HepG2 (cell line): ENCODE data around the gene DHX16. TPM values are rescaled to one million over a fixed set of nuclear protein-coding genes. Genes with fewer than 3 reads are reported as not detected.

ENCODE experiments used
- BHLHE40 ChIP-seq: IDR thresholded peaks from 2 replicates; pipeline ENCODE4 v1.6.1; 2011; ENCODE audit warnings: low read length, improper control_type of control experiment
- CAMTA2 ChIP-seq: sonication (generic); formaldehyde crosslinking; IDR thresholded peaks from 2 replicates; pipeline ENCODE4 v1.4.0; 2020; ENCODE audit warnings: mild to moderate bottlenecking, missing genetic modification reagents, borderline replicate concordance
- ERF ChIP-seq: IDR thresholded peaks from 2 replicates; pipeline ENCODE4 v1.6.1; 2018; ENCODE audit warnings: missing biosample characterization, missing genetic modification reagents
- IRF9 ChIP-seq: sonication (generic); formaldehyde crosslinking; IDR thresholded peaks from 2 replicates; pipeline ENCODE4 v1.8.0; 2022; ENCODE audit warnings: missing genetic modification reagents, mild to moderate bottlenecking, borderline replicate concordance
- PHF20 ChIP-seq: sonication (generic); formaldehyde crosslinking; IDR thresholded peaks from 2 replicates; pipeline ENCODE4 v1.5.0; 2020; ENCODE audit warnings: mild to moderate bottlenecking, missing genetic modification reagents
- PRDM10 ChIP-seq: sonication (generic); formaldehyde crosslinking; IDR thresholded peaks from 2 replicates; pipeline ENCODE4 v1.4.0; 2020; ENCODE audit warnings: low read depth, missing genetic modification reagents
- RFX3 ChIP-seq: IDR thresholded peaks from 2 replicates; pipeline ENCODE4 v1.6.1; 2016; ENCODE audit warnings: missing biosample characterization, missing genetic modification reagents
- RFX5 ChIP-seq: IDR thresholded peaks from 2 replicates; pipeline ENCODE4 v1.6.1; 2011; ENCODE audit warnings: low read depth, low read length, improper control_type of control experiment
- TOE1 ChIP-seq: sonication (generic); formaldehyde crosslinking; IDR thresholded peaks from 2 replicates; pipeline ENCODE4 v1.4.0; 2020; ENCODE audit warnings: mild to moderate bottlenecking, missing genetic modification reagents
- YEATS2 ChIP-seq: sonication (generic); formaldehyde crosslinking; IDR thresholded peaks from 2 replicates; pipeline ENCODE4 v1.4.0; 2020; ENCODE audit warnings: missing genetic modification reagents, borderline replicate concordance
- ZNF124 ChIP-seq: sonication (generic); formaldehyde crosslinking; IDR thresholded peaks from 2 replicates; pipeline ENCODE4 v1.4.0; 2020; ENCODE audit warnings: missing genetic modification reagents
- ZNF383 ChIP-seq: sonication (generic); formaldehyde crosslinking; IDR thresholded peaks from 2 replicates; pipeline ENCODE4 v1.4.0; 2020; ENCODE audit warnings: missing genetic modification reagents, mild to moderate bottlenecking, borderline replicate concordance
- ZNF503 ChIP-seq: sonication (generic); formaldehyde crosslinking; IDR thresholded peaks from 2 replicates; pipeline ENCODE4 v1.4.0; 2020; ENCODE audit warnings: missing genetic modification reagents
- ZNF672 ChIP-seq: sonication (generic); formaldehyde crosslinking; IDR thresholded peaks from 2 replicates; pipeline ENCODE4 v1.8.1; 2022; ENCODE audit warnings: missing genetic modification reagents
- ZNF678 ChIP-seq: sonication (generic); formaldehyde crosslinking; IDR thresholded peaks from 2 replicates; pipeline ENCODE4 v1.4.0; 2020; ENCODE audit warnings: mild to moderate bottlenecking, missing genetic modification reagents
- ZNF773 ChIP-seq: sonication (generic); formaldehyde crosslinking; IDR thresholded peaks from 2 replicates; pipeline ENCODE4 v1.4.0; 2020; ENCODE audit warnings: missing genetic modification reagents, borderline replicate concordance
- ZNF781 ChIP-seq: sonication (generic); formaldehyde crosslinking; IDR thresholded peaks from 2 replicates; pipeline ENCODE4 v1.5.1; 2020; ENCODE audit warnings: borderline replicate concordance, mild to moderate bottlenecking, missing genetic modification reagents; ENCODE audit errors: not compliant biosample characterization
- polyA plus RNA-seq, 8 experiments: library from polyadenylated mRNA; depleted of rRNA in 3 of 8; stranded (reverse) in 7 of 8; unstranded in 1 of 8; fragments of >200 nt; fragmentation: Illumina TruSeq in 4 of 8; extraction: Trizol in 4 of 8; gene quantifications; 2 replicates each; pipeline versions ENCODE4 v1.2.1 to v1.2.3, GENCODE V29; 2011 to 2016; ENCODE audit warnings: low read depth in 4 of 8, missing spikeins in 1 of 8, mixed read lengths in 1 of 8; ENCODE audit not compliant: insufficient read depth in 1 of 8
- total RNA-seq, 5 experiments: library from RNA; depleted of rRNA; stranded (reverse); fragments of >200 nt; fragmentation: Illumina TruSeq; extraction: Trizol; gene quantifications; 2 replicates each; pipeline ENCODE4 v1.2.3, GENCODE V29; 2016; ENCODE audit warnings: low read depth in 1 of 5
- TF ChIP-seq, protein P1 (sequence below): IDR thresholded peaks from 2 replicates; pipeline ENCODE4 v1.6.1; 2016; ENCODE audit warnings: mild to moderate bottlenecking
- TF ChIP-seq, protein P2 (sequence below): sonication (generic); formaldehyde crosslinking; IDR thresholded peaks from 2 replicates; pipeline ENCODE4 v1.5.0; 2020; ENCODE audit warnings: missing genetic modification reagents, mild to moderate bottlenecking, borderline replicate concordance
- TF ChIP-seq, protein P3 (sequence below): sonication (generic); formaldehyde crosslinking; IDR thresholded peaks from 2 replicates; pipeline ENCODE4 v1.4.0; 2020; ENCODE audit warnings: mild to moderate bottlenecking, missing genetic modification reagents

DHX16 gene
- total and polyA plus RNA-seq, 2 of the 13 experiments (the other 11 are each of a cell fraction or from before 2014, with no cell fraction given) = 57.0 to 58.5 TPM

- TF ChIP-seq RFX5 (no peak), YEATS2 (CRISPR knock-in tag) (peak; percentile 98), ERF (CRISPR knock-in tag) (peak; percentile 96), ZNF383 (CRISPR knock-in tag) (no peak), ZNF672 (CRISPR knock-in tag) (no peak), ZNF678 (CRISPR knock-in tag) (no peak), IRF9 (peak; percentile 8; the same call in 1 of the 2 replicates), ZNF773 (peak; percentile 26; the same call in 1 of the 2 replicates), RFX3 (CRISPR knock-in tag) (peak; percentile 74), ZNF503 (peak; percentile 65; the same call in 1 of the 2 replicates), BHLHE40 (peak; percentile 42; the same call in 1 of the 2 replicates), PHF20 (CRISPR knock-in tag) (peak; percentile 92), ZNF124 (CRISPR knock-in tag) (peak; percentile 27), TOE1 (CRISPR knock-in tag) (peak; percentile 56), PRDM10 (CRISPR knock-in tag) (peak; percentile 63; the same call in 1 of the 2 replicates), CAMTA2 (CRISPR knock-in tag) (no peak), ZNF781 (CRISPR knock-in tag) (peak; percentile 69)
- TF ChIP-seq, protein P1, sequence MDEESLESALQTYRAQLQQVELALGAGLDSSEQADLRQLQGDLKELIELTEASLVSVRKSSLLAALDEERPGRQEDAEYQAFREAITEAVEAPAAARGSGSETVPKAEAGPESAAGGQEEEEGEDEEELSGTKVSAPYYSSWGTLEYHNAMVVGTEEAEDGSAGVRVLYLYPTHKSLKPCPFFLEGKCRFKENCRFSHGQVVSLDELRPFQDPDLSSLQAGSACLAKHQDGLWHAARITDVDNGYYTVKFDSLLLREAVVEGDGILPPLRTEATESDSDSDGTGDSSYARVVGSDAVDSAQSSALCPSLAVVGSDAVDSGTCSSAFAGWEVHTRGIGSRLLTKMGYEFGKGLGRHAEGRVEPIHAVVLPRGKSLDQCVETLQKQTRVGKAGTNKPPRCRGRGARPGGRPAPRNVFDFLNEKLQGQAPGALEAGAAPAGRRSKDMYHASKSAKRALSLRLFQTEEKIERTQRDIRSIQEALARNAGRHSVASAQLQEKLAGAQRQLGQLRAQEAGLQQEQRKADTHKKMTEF (CRISPR knock-in tag) = peak; percentile 96
- TF ChIP-seq, protein P2, sequence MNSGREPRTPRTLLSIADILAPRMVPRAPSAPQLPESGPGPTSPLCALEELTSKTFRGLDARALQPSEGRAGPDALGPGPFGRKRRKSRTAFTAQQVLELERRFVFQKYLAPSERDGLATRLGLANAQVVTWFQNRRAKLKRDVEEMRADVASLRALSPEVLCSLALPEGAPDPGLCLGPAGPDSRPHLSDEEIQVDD (CRISPR knock-in tag) = no peak
- TF ChIP-seq, protein P3, sequence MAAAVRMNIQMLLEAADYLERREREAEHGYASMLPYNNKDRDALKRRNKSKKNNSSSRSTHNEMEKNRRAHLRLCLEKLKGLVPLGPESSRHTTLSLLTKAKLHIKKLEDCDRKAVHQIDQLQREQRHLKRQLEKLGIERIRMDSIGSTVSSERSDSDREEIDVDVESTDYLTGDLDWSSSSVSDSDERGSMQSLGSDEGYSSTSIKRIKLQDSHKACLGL (CRISPR knock-in tag) = 0 out of 2 replicates have a peak, but pooled peaks have one; percentile 22
Observed at GRCh38 chr6:30672445-30673253, at the start of gene DHX16 (continued).
